H9 (cell line): ENCODE data around the gene DCAF7. TPM values are rescaled to one million over a fixed set of nuclear protein-coding genes. Genes with fewer than 3 reads are reported as not detected.
A peak's percentile ranks its signal among the peaks of the same experiment; 100 is the strongest.

ENCODE experiments used
- DNase-seq: peaks from one replicate; pipeline ENCODE4 v3.0.0-alpha.2; 2017
- H2AFZ ChIP-seq: one replicate; pipeline ENCODE4 v1.6.1; 2013; ENCODE audit warnings: mild to moderate bottlenecking, low read length, control low read depth, moderate library complexity
- H2AK5ac ChIP-seq: 2 replicates; pipeline ENCODE4 v1.6.1; 2013; ENCODE audit warnings: low read length, control low read depth, mixed read lengths; ENCODE audit not compliant: insufficient read length
- H2BK120ac ChIP-seq: one replicate; pipeline ENCODE4 v1.6.1; 2013; ENCODE audit warnings: low read depth, mild to moderate bottlenecking, low read length, control low read depth, inconsistent platforms; ENCODE audit not compliant: poor library complexity, severe bottlenecking
- H2BK12ac ChIP-seq: 2 replicates; pipeline ENCODE4 v1.6.1; 2013; ENCODE audit warnings: low read length, control low read depth, mixed read lengths, low read depth; ENCODE audit not compliant: insufficient read length
- H2BK15ac ChIP-seq: 2 replicates; pipeline ENCODE4 v1.6.1; 2013; ENCODE audit warnings: low read depth, low read length, control low read depth
- H2BK20ac ChIP-seq: one replicate; pipeline ENCODE4 v1.6.1; 2013; ENCODE audit warnings: low read depth, mild to moderate bottlenecking, low read length, control low read depth, inconsistent platforms; ENCODE audit not compliant: poor library complexity, severe bottlenecking
- H2BK5ac ChIP-seq: 2 replicates; pipeline ENCODE4 v1.6.1; 2013; ENCODE audit warnings: low read length, control low read depth, mixed read lengths; ENCODE audit not compliant: insufficient read length
- H3K14ac ChIP-seq: 2 replicates; pipeline ENCODE4 v1.6.1; 2013; ENCODE audit warnings: low read length, control low read depth; ENCODE audit not compliant: insufficient read depth
- H3K18ac ChIP-seq: 2 replicates; pipeline ENCODE4 v1.6.1; 2013; ENCODE audit warnings: low read depth, mild to moderate bottlenecking, mixed read lengths, low read length, control low read depth; ENCODE audit not compliant: insufficient read length
- H3K23ac ChIP-seq: 2 replicates; pipeline ENCODE4 v1.6.1; 2013; ENCODE audit warnings: low read length, control low read depth, mixed read lengths, low read depth; ENCODE audit not compliant: insufficient read length
- H3K23me2 ChIP-seq: 2 replicates; pipeline ENCODE4 v1.6.1; 2013; ENCODE audit warnings: low read depth, mild to moderate bottlenecking, mixed read lengths, low read length, control low read depth; ENCODE audit not compliant: insufficient read length, poor library complexity, severe bottlenecking
- H3K27ac ChIP-seq: 2 replicates; pipeline ENCODE4 v1.5.1; 2013; ENCODE audit warnings: low read length, control low read depth, mixed read lengths, low read depth; ENCODE audit not compliant: insufficient read length
- H3K27me3 ChIP-seq: 2 replicates; pipeline ENCODE4 v1.6.1; 2013; ENCODE audit warnings: low read length, control low read depth, inconsistent platforms; ENCODE audit not compliant: insufficient read depth
- H3K4ac ChIP-seq: 2 replicates; pipeline ENCODE4 v1.6.1; 2013; ENCODE audit warnings: low read depth, mild to moderate bottlenecking, control low read depth, inconsistent platforms, low read length, moderate library complexity
- H3K4me1 ChIP-seq: 2 replicates; pipeline ENCODE4 v1.6.1; 2013; ENCODE audit warnings: low read length, control low read depth, inconsistent platforms; ENCODE audit not compliant: insufficient read depth
- H3K4me2 ChIP-seq: 2 replicates; pipeline ENCODE4 v1.6.1; 2013; ENCODE audit warnings: low read length, control low read depth, mixed read lengths; ENCODE audit not compliant: insufficient read length, insufficient read depth
- H3K56ac ChIP-seq: 2 replicates; pipeline ENCODE4 v1.6.1; 2013; ENCODE audit warnings: low read depth, mild to moderate bottlenecking, mixed read lengths, low read length, control low read depth; ENCODE audit not compliant: insufficient read length
- H3K79me1 ChIP-seq: 2 replicates; pipeline ENCODE4 v1.6.1; 2013; ENCODE audit warnings: low read depth, mild to moderate bottlenecking, moderate library complexity, low read length, control low read depth, inconsistent platforms; ENCODE audit not compliant: insufficient read depth, poor library complexity, severe bottlenecking
- H3K79me2 ChIP-seq: 2 replicates; pipeline ENCODE4 v1.6.1; 2013; ENCODE audit warnings: low read length, control low read depth, inconsistent platforms; ENCODE audit not compliant: insufficient read depth
- H3K9ac ChIP-seq: 2 replicates; pipeline ENCODE4 v1.6.1; 2013; ENCODE audit warnings: low read length, control low read depth, mixed read lengths; ENCODE audit not compliant: insufficient read length; ENCODE audit errors: extremely low read depth
- H3K9me3 ChIP-seq: one replicate; pipeline ENCODE4 v1.6.1; 2013; ENCODE audit warnings: low read depth, low read length, inconsistent platforms; ENCODE audit not compliant: control insufficient read depth
- H3T11ph ChIP-seq: one replicate; pipeline ENCODE4 v1.6.1; 2013; ENCODE audit warnings: mild to moderate bottlenecking, low read length, control low read depth, inconsistent platforms
- H4K20me1 ChIP-seq: one replicate; pipeline ENCODE4 v1.6.1; 2013; ENCODE audit not compliant: control insufficient read depth, insufficient read length, insufficient read depth
- H4K5ac ChIP-seq: 2 replicates; pipeline ENCODE4 v1.6.1; 2013; ENCODE audit warnings: low read depth, mild to moderate bottlenecking, mixed read lengths, low read length, control low read depth; ENCODE audit not compliant: insufficient read length
- H4K8ac ChIP-seq: replicated peaks from 2 replicates; pipeline ENCODE4 v1.6.1; 2013; ENCODE audit warnings: low read length, control low read depth, mixed read lengths, low read depth; ENCODE audit not compliant: insufficient read length
- H4K91ac ChIP-seq: 2 replicates; pipeline ENCODE4 v1.6.1; 2013; ENCODE audit warnings: low read depth, mild to moderate bottlenecking, moderate library complexity, mixed read lengths, low read length, control low read depth; ENCODE audit not compliant: insufficient read length
- H3K27ac Mint-ChIP-seq, 3 experiments: 2 replicates in 2 of 3; 3 replicates in 1 of 3; pipeline ENCODE4 v1.8.0; 2020 to 2021; ENCODE audit warnings: mixed read lengths in 3 of 3, mild to moderate bottlenecking in 1 of 3, moderate library complexity in 1 of 3
- H3K27me3 Mint-ChIP-seq: 2 replicates; pipeline ENCODE4 v1.8.0; 2021; ENCODE audit warnings: low read depth, mild to moderate bottlenecking, moderate library complexity, mixed read lengths
- H3K36me3 Mint-ChIP-seq, 3 experiments: 2 replicates in 2 of 3; 3 replicates in 1 of 3; pipeline ENCODE4 v1.8.0; 2020 to 2021; ENCODE audit warnings: low read depth in 3 of 3, mixed read lengths in 3 of 3; ENCODE audit not compliant: insufficient read depth in 1 of 3
- H3K4me1 Mint-ChIP-seq, 2 experiments: 2 replicates each; pipeline ENCODE4 v1.8.0; 2020; ENCODE audit warnings: mixed read lengths in 2 of 2
- H3K4me3 Mint-ChIP-seq, 2 experiments: 2 replicates in 1 of 2; 3 replicates in 1 of 2; pipeline ENCODE4 v1.8.0; 2020 to 2021; ENCODE audit warnings: mild to moderate bottlenecking in 2 of 2, mixed read lengths in 2 of 2, moderate library complexity in 1 of 2
- H3K9me3 Mint-ChIP-seq, 2 experiments: 2 replicates in 1 of 2; 3 replicates in 1 of 2; pipeline ENCODE4 v1.8.0; 2020; ENCODE audit warnings: mild to moderate bottlenecking in 2 of 2, mixed read lengths in 2 of 2, moderate library complexity in 1 of 2
- CTCF ChIP-seq: fragments of 200-600 bp; sonication (generic); conservative IDR thresholded peaks from 3 replicates; pipeline ENCODE4 v1.8.0; 2021; ENCODE audit warnings: antibody characterized with exemption, mild to moderate bottlenecking
- WGBS: extraction: QIAGEN DNeasy Blood & Tissue Kit; methylation state at CpG from one replicate; pipeline ENCODE4 v1.1.7; 2013; ENCODE audit warnings: missing lambda C conversion rate, low lambda C conversion rate, mixed read lengths; ENCODE audit not compliant: insufficient read length; ENCODE audit errors: extremely low coverage; 5-methylcytosine and 5-hydroxymethylcytosine counted together
- total RNA-seq: library from RNA; stranded (reverse); gene quantifications from 2 replicates; pipeline ENCODE4 v1.2.1, GENCODE V29; 2021

DCAF7 gene
- total RNA-seq, 1 experiment from 2014 or later = 86.2 TPM

GRCh38 chr17:63601439-63602371 is 51.4 kb downstream of the DCAF7 start:
- no peak overlapping the region for H3K14ac ChIP-seq
- H3K9me3 ChIP-seq = no peaks in the 10 kb centered on the region
- no peak for TF ChIP-seq CTCF
- H2BK20ac ChIP-seq = no peak overlapping the region
- H2BK5ac ChIP-seq = no peak overlapping the region
- no peak overlapping the region for H3T11ph ChIP-seq
- H3K9me3 Mint-ChIP-seq = no peaks in the 10 kb centered on the region
- peaks cover 9 to 12% of the 10 kb centered on the region in 2 experiments for H3K4me1 Mint-ChIP-seq
- H3K18ac ChIP-seq = no peak overlapping the region
- no peak for DNase-seq
- H4K5ac ChIP-seq = no peak overlapping the region
- H3K79me1 ChIP-seq = no peaks in the 10 kb centered on the region
- H2BK12ac ChIP-seq = no peak overlapping the region
- H4K8ac ChIP-seq = no peak overlapping the region
- no peaks in the 10 kb centered on the region for H3K4me1 ChIP-seq
- peak overlapping the region; percentile 41 for H3K9ac ChIP-seq
- no peak overlapping the region for H3K4ac ChIP-seq
- H2BK120ac ChIP-seq = no peak overlapping the region
- no peak overlapping the region for H2BK15ac ChIP-seq
- no peak overlapping the region for H4K91ac ChIP-seq
- H3K27me3 Mint-ChIP-seq = no peaks in the 10 kb centered on the region
- H3K27ac ChIP-seq = no peak overlapping the region
- peak overlapping the region in 2 of 3 experiments; percentile 85 to 88; a peak in 4 of 7 replicates for H3K27ac Mint-ChIP-seq
- H2AK5ac ChIP-seq = no peak overlapping the region
- H3K23me2 ChIP-seq = no peaks in the 10 kb centered on the region
- H3K4me3 Mint-ChIP-seq = peak overlapping the region; percentile 84 to 91
- H3K4me2 ChIP-seq = peak overlapping the region; percentile 72
- WGBS = no CpG with 5 or more reads among the region's 9 CpGs
- H3K56ac ChIP-seq = no peak overlapping the region
- H3K27me3 ChIP-seq = no peaks in the 10 kb centered on the region
- H2AFZ ChIP-seq = no peak overlapping the region
- H3K36me3 Mint-ChIP-seq = peaks cover 0 to 24% (median 22%) of the 10 kb centered on the region in 3 experiments; a peak in 6 of 7 replicates
- no peaks in the 10 kb centered on the region for H3K79me2 ChIP-seq
- H4K20me1 ChIP-seq = no peaks in the 10 kb centered on the region
- H3K23ac ChIP-seq = no peak overlapping the region
